ENCODE results near the gene KIF12. TPM values are rescaled to one million over a fixed set of nuclear protein-coding genes. Genes with fewer than 3 reads are reported as not detected.
A peak's percentile ranks its signal among the peaks of the same experiment; 100 is the strongest.

The KIF12 gene
- total and polyA plus RNA-seq, 2 of the 13 experiments (the other 11 are each of a cell fraction or from before 2014, with no cell fraction given), result 1.8 to 12.5 TPM

GRCh38 chr9:114117614-114117995 is 18.5 kb upstream of the KIF12 start (continued):
- TF ChIP-seq HHEX (CRISPR knock-in tag; IDR thresholded peaks at IDR 0.05), result peak; percentile 52; the same call in 1 of the 2 replicates
- no peak for TF ChIP-seq ZNF225 (CRISPR knock-in tag; IDR thresholded peaks at IDR 0.05)
- peak; percentile 44; the same call in 1 of the 2 replicates for TF ChIP-seq FOSL2 (CRISPR knock-in tag; IDR thresholded peaks at IDR 0.05)
- no peak for TF ChIP-seq PAF1 (CRISPR knock-in tag; IDR thresholded peaks at IDR 0.05)
- TF ChIP-seq ZNF644 (CRISPR knock-in tag; IDR thresholded peaks at IDR 0.05; ENCODE audit: low read depth), result peak; percentile 55; the same call in 1 of the 2 replicates
- TF ChIP-seq SALL1 (CRISPR knock-in tag; IDR thresholded peaks at IDR 0.05), result peak; percentile 38; the same call in 1 of the 2 replicates
- no peak for TF ChIP-seq POLR2AphosphoS2 (IDR thresholded peaks at IDR 0.05; ENCODE audit: low read depth, low read length)
- TF ChIP-seq ZNF12 (CRISPR knock-in tag; IDR thresholded peaks at IDR 0.05), result 0 out of 2 replicates have a peak, but pooled peaks have one; percentile 41
- TF ChIP-seq TOPORS (CRISPR knock-in tag; IDR thresholded peaks at IDR 0.05), result peak; percentile 14; the same call in 1 of the 2 replicates
- TF ChIP-seq RXRB (CRISPR knock-in tag; IDR thresholded peaks at IDR 0.05; ENCODE audit: borderline replicate concordance), result peak; percentile 47; the same call in 1 of the 2 replicates
- TF ChIP-seq ZFX (CRISPR knock-in tag; IDR thresholded peaks at IDR 0.05; ENCODE audit: low read depth), result peak; percentile 62
- TF ChIP-seq, protein P1, sequence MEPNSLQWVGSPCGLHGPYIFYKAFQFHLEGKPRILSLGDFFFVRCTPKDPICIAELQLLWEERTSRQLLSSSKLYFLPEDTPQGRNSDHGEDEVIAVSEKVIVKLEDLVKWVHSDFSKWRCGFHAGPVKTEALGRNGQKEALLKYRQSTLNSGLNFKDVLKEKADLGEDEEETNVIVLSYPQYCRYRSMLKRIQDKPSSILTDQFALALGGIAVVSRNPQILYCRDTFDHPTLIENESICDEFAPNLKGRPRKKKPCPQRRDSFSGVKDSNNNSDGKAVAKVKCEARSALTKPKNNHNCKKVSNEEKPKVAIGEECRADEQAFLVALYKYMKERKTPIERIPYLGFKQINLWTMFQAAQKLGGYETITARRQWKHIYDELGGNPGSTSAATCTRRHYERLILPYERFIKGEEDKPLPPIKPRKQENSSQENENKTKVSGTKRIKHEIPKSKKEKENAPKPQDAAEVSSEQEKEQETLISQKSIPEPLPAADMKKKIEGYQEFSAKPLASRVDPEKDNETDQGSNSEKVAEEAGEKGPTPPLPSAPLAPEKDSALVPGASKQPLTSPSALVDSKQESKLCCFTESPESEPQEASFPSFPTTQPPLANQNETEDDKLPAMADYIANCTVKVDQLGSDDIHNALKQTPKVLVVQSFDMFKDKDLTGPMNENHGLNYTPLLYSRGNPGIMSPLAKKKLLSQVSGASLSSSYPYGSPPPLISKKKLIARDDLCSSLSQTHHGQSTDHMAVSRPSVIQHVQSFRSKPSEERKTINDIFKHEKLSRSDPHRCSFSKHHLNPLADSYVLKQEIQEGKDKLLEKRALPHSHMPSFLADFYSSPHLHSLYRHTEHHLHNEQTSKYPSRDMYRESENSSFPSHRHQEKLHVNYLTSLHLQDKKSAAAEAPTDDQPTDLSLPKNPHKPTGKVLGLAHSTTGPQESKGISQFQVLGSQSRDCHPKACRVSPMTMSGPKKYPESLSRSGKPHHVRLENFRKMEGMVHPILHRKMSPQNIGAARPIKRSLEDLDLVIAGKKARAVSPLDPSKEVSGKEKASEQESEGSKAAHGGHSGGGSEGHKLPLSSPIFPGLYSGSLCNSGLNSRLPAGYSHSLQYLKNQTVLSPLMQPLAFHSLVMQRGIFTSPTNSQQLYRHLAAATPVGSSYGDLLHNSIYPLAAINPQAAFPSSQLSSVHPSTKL (CRISPR knock-in tag; IDR thresholded peaks at IDR 0.05), result peak; percentile 66; the same call in 1 of the 2 replicates
- 0 out of 2 replicates have a peak, but pooled peaks have one; percentile 19 for TF ChIP-seq MEIS2 (CRISPR knock-in tag; IDR thresholded peaks at IDR 0.05)
- TF ChIP-seq ZBTB7B (CRISPR knock-in tag; IDR thresholded peaks at IDR 0.05), result no peak
- TF ChIP-seq BCL6 (CRISPR knock-in tag; IDR thresholded peaks at IDR 0.05), result peak; percentile 85
- TF ChIP-seq, protein P2, sequence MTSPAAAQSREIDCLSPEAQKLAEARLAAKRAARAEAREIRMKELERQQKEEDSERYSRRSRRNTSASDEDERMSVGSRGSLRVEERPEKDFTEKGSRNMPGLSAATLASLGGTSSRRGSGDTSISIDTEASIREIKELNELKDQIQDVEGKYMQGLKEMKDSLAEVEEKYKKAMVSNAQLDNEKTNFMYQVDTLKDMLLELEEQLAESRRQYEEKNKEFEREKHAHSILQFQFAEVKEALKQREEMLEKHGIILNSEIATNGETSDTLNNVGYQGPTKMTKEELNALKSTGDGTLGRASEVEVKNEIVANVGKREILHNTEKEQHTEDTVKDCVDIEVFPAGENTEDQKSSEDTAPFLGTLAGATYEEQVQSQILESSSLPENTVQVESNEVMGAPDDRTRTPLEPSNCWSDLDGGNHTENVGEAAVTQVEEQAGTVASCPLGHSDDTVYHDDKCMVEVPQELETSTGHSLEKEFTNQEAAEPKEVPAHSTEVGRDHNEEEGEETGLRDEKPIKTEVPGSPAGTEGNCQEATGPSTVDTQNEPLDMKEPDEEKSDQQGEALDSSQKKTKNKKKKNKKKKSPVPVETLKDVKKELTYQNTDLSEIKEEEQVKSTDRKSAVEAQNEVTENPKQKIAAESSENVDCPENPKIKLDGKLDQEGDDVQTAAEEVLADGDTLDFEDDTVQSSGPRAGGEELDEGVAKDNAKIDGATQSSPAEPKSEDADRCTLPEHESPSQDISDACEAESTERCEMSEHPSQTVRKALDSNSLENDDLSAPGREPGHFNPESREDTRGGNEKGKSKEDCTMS (CRISPR knock-in tag; conservative IDR thresholded peaks at IDR 0.05), result 0 out of 2 replicates have a peak, but pooled peaks have one; percentile 8
- no peak for TF ChIP-seq ZNF124 (CRISPR knock-in tag; IDR thresholded peaks at IDR 0.05)
- TF ChIP-seq HNF4G (IDR thresholded peaks at IDR 0.05; ENCODE audit: borderline replicate concordance, low read depth, low read length), result peak; percentile 52
- no peak; the same call in 1 of the 2 replicates for TF ChIP-seq HNF4G (CRISPR knock-in tag; IDR thresholded peaks at IDR 0.05; ENCODE audit: borderline replicate concordance, low read depth)
- TF ChIP-seq ZNF652 (CRISPR knock-in tag; IDR thresholded peaks at IDR 0.05; ENCODE audit: borderline replicate concordance, low read depth), result peak; percentile 68; the same call in 1 of the 2 replicates
- TF ChIP-seq CC2D1A (CRISPR knock-in tag; IDR thresholded peaks at IDR 0.05), result no peak
- no peak for TF ChIP-seq NCOA5 (CRISPR knock-in tag; IDR thresholded peaks at IDR 0.05)
- TF ChIP-seq ZSCAN21 (CRISPR knock-in tag; IDR thresholded peaks at IDR 0.05; ENCODE audit: borderline replicate concordance), result 0 out of 2 replicates have a peak, but pooled peaks have one; percentile 55
- TF ChIP-seq PHF5A (CRISPR knock-in tag; IDR thresholded peaks at IDR 0.05; ENCODE audit: low read depth, unreplicated experiment), result peak; percentile 16
- TF ChIP-seq ZNF841 (CRISPR knock-in tag; IDR thresholded peaks at IDR 0.05; ENCODE audit: borderline replicate concordance), result no peak
- peak; percentile 21; the same call in 1 of the 2 replicates for TF ChIP-seq NFKB2 (CRISPR knock-in tag; IDR thresholded peaks at IDR 0.05; ENCODE audit: borderline replicate concordance)
- no peak for TF ChIP-seq ZNF703 (CRISPR knock-in tag; IDR thresholded peaks at IDR 0.05; ENCODE audit: borderline replicate concordance)
- no peak for TF ChIP-seq ZBTB7A (CRISPR knock-in tag; IDR thresholded peaks at IDR 0.05)
